Stomach (tissue), 9 donors: ENCODE data around the gene DGCR2. TPM values are rescaled to one million over a fixed set of nuclear protein-coding genes. Genes with fewer than 3 reads are reported as not detected.
A peak's percentile ranks its signal among the peaks of the same experiment; 100 is the strongest.

Experiments used
- DNase-seq, 2 donors: peaks; one replicate each; pipeline versions ENCODE4 v3.0.0 to v3.0.0-alpha.2; 2013 to 2019
- H3K27ac ChIP-seq, 5 donors: fragments of 200-600 bp in 4 of 5; sonication (generic) in 4 of 5; one replicate each; pipeline ENCODE4 v1.5.1; 2013 to 2019; ENCODE audit warnings: mild to moderate bottlenecking in 1 of 5, moderate library complexity in 1 of 5
- H3K27me3 ChIP-seq, 3 donors: fragments of 200-600 bp; sonication (generic); one replicate each; pipeline ENCODE4 v1.5.1; 2017 to 2019; ENCODE audit warnings: mixed run types in 1 of 3
- H3K36me3 ChIP-seq, 4 donors: fragments of 200-600 bp; sonication (generic); 1 replicate in 3 of 4; 2 replicates in 1 of 4; pipeline ENCODE4 v1.5.1; 2016 to 2019
- H3K4me1 ChIP-seq, 4 donors: fragments of 200-600 bp; sonication (generic); one replicate each; pipeline ENCODE4 v1.5.1; 2016 to 2019
- H3K4me3 ChIP-seq, 4 donors: fragments of 200-600 bp; sonication (generic) in 3 of 4; one replicate each; pipeline ENCODE4 v1.5.1; 2016 to 2019; ENCODE audit warnings: mild to moderate bottlenecking in 1 of 4
- H3K9me3 ChIP-seq, 4 donors: fragments of 200-600 bp; sonication (generic); one replicate each; pipeline ENCODE4 v1.5.1; 2016 to 2019
- EP300 ChIP-seq: sonication (generic); formaldehyde crosslinking; IDR thresholded peaks from one replicate; pipeline ENCODE4 v1.6.1; 2017; ENCODE audit warnings: antibody characterized with exemption
- POLR2A ChIP-seq, 4 donors: fragments of 450-650 bp; IDR thresholded peaks; one replicate each; pipeline ENCODE4 v1.6.1; 2016; ENCODE audit warnings: antibody characterized with exemption in 4 of 4, control low read depth in 2 of 4, mild to moderate bottlenecking in 1 of 4, moderate library complexity in 1 of 4
- POLR2AphosphoS5 ChIP-seq, 3 donors: sonication (generic); formaldehyde crosslinking; IDR thresholded peaks; one replicate each; pipeline ENCODE4 v1.6.1; 2016; ENCODE audit warnings: antibody characterized with exemption in 3 of 3
- WGBS, 5 donors: extraction: QIAGEN DNeasy Blood & Tissue Kit in 3 of 5; methylation state at CpG; one replicate each; pipeline versions ENCODE4 v1.1.5 to v1.1.7; 2013 to 2018; 5-methylcytosine and 5-hydroxymethylcytosine counted together
- intact Hi-C: fragments of 100-400 bp; cut with DNase I; formaldehyde crosslinking; loops from one replicate; pipeline ENCODE4 v1.15.1; 2023; ENCODE audit warnings: low total_unique reads
- polyA plus RNA-seq, 3 donors: library from polyadenylated mRNA; stranded (reverse); fragments of 200-250 nt; gene quantifications; one replicate each; pipeline ENCODE4 v1.2.3, GENCODE V29; 2013
- total RNA-seq, 5 donors: library from RNA; depleted of rRNA; stranded (reverse); fragments of >200 nt; gene quantifications; one replicate each; pipeline versions ENCODE4 v1.1.0 to v1.2.3, GENCODE V29; 2014 to 2016
- TF ChIP-seq, protein P1 (sequence below), 7 experiments: fragments of 450-650 bp in 4 of 7; fragments of 200-600 bp in 3 of 7; sonication (generic) in 3 of 7; IDR thresholded peaks; one replicate each; pipeline ENCODE4 v1.5.1; 2016 to 2019; ENCODE audit warnings: antibody characterized with exemption in 7 of 7, control low read depth in 2 of 7, mild to moderate bottlenecking in 1 of 7
- donor health status: healthy with polysubstance abuse.
- donor health status: Bipolar disorder and iron deficiency.
- donor health status: healthy.

The DGCR2 gene
- total and polyA plus RNA-seq, 8 donors = 5.0 to 75.3 (median 35.6) TPM

GRCh38 chr22:19062139-19062942 is 59.9 kb downstream of the DGCR2 start:
- DNase-seq = peak in 1 of 2 donors; percentile 52
- Histone ChIP-seq H3K4me1 (peaks cover 0 to 47% (median 39%) of the 10 kb centered on the region in 4 donors), H3K36me3 (peaks cover 64 to 100% (median 100%) of the 10 kb centered on the region in 4 donors), H3K9me3 (no peaks in the 10 kb centered on the region), H3K4me3 (no peak overlapping the region), H3K27me3 (no peaks in the 10 kb centered on the region), H3K27ac (no peak overlapping the region)
- intact Hi-C loops = no loop called here
- 61 to 68% (median 63%) methylated on average over 12 of the region's 12 CpGs for WGBS, 5 donors
- TF ChIP-seq, protein P1, sequence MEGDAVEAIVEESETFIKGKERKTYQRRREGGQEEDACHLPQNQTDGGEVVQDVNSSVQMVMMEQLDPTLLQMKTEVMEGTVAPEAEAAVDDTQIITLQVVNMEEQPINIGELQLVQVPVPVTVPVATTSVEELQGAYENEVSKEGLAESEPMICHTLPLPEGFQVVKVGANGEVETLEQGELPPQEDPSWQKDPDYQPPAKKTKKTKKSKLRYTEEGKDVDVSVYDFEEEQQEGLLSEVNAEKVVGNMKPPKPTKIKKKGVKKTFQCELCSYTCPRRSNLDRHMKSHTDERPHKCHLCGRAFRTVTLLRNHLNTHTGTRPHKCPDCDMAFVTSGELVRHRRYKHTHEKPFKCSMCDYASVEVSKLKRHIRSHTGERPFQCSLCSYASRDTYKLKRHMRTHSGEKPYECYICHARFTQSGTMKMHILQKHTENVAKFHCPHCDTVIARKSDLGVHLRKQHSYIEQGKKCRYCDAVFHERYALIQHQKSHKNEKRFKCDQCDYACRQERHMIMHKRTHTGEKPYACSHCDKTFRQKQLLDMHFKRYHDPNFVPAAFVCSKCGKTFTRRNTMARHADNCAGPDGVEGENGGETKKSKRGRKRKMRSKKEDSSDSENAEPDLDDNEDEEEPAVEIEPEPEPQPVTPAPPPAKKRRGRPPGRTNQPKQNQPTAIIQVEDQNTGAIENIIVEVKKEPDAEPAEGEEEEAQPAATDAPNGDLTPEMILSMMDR (IDR thresholded peaks at IDR 0.05) = no peak
- TF ChIP-seq POLR2AphosphoS5 (IDR thresholded peaks at IDR 0.05) (no peak), EP300 (no peak), POLR2A (IDR thresholded peaks at IDR 0.05) (no peak)

GRCh38 chr22:19061471-19062138 is 60.6 kb downstream of the DGCR2 start:
- intact Hi-C loops = no loop called here
- no peaks in the 10 kb centered on the region for H3K9me3 ChIP-seq
- TF ChIP-seq POLR2A (IDR thresholded peaks at IDR 0.05) = no peak
- no peak for TF ChIP-seq EP300
- TF ChIP-seq, protein P1 (IDR thresholded peaks at IDR 0.05) = no peak
- TF ChIP-seq POLR2AphosphoS5 (IDR thresholded peaks at IDR 0.05) = no peak
- H3K4me3 ChIP-seq = no peak overlapping the region
- peaks cover 0 to 47% (median 41%) of the 10 kb centered on the region in 4 donors for H3K4me1 ChIP-seq
- H3K27me3 ChIP-seq = no peaks in the 10 kb centered on the region
- H3K27ac ChIP-seq = no peak overlapping the region
- H3K36me3 ChIP-seq = peaks cover 63 to 100% (median 100%) of the 10 kb centered on the region in 4 donors
- 85 to 93% (median 90%) methylated on average over 6 of the region's 6 CpGs for WGBS, 5 donors
- DNase-seq = no peak

- no peak overlapping the region for H3K27ac ChIP-seq
- peaks cover 66 to 100% (median 100%) of the 10 kb centered on the region in 4 donors for H3K36me3 ChIP-seq
- H3K9me3 ChIP-seq = no peaks in the 10 kb centered on the region
- no peaks in the 10 kb centered on the region for H3K27me3 ChIP-seq
- no peak overlapping the region for H3K4me3 ChIP-seq
- peaks cover 0 to 47% (median 41%) of the 10 kb centered on the region in 4 donors for H3K4me1 ChIP-seq
- DNase-seq = no peak
- WGBS, 5 donors = 78 to 82% (median 80%) methylated on average over 12 to 15 of the region's 15 CpGs
- TF ChIP-seq POLR2A (IDR thresholded peaks at IDR 0.05) = no peak
- no peak for TF ChIP-seq EP300
- no peak for TF ChIP-seq POLR2AphosphoS5 (IDR thresholded peaks at IDR 0.05)
- TF ChIP-seq, protein P1 (IDR thresholded peaks at IDR 0.05) = no peak
- intact Hi-C loops = no loop called here
Measured at GRCh38 chr22:19060356-19061009, 61.7 kb downstream of the DGCR2 start.
